HG02763 (cell line): ENCODE results near the gene NACA2.
"Not testable (repeated sequence)": the region's sequence is repeated elsewhere in the genome, so short reads cannot be mapped to it uniquely, and the experiment has no call there.

Experiments
- ATAC-seq: cut with Tn5 transposase; IDR thresholded peaks from one replicate; pipeline ENCODE4 v1.9.1; 2021; ENCODE audit warnings: mild to moderate bottlenecking, moderate library complexity; ENCODE audit not compliant: unreplicated experiment

The NACA2 gene

DNA sequence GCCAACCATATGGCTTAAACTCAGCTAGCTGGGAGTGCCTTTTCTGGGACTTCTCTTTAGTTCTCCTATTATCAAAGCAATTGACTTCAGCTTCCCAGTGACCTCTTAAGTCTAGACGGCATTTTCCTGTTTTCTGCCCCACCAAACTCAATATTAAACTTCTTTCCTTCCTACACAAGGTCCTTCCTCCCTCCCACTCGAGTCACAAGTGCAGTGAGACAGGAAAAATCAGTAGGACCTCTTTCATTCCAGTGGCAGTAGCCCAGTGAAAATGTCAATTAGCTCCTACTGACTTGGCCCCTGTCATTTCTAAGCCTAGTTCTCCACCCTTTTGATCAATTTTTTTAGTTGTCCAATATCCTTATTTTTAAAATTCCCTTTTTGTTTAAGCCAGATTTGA, 9.6 kb upstream of the NACA2 start:
- ATAC-seq, result no peak

DNA sequence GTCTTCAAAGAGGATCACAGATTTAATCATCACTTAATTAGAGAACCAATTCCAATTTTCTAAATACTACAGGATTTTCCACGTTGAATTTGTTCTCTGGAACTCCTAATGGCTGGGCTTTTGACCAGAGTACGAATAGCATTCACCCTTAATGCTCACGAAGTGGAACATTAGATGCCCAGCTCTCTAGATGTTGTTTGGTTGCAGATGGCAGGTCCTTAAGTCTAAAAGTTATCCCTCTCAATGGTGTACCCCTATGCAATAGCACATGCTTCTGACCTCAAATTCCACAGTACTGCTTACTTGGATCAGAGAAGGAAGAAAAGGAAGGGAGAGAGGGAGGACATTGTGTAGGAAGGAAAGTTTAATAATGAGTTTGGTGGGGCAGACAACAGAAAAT, 8.6 kb upstream of the NACA2 start:
- no peak for ATAC-seq

DNA sequence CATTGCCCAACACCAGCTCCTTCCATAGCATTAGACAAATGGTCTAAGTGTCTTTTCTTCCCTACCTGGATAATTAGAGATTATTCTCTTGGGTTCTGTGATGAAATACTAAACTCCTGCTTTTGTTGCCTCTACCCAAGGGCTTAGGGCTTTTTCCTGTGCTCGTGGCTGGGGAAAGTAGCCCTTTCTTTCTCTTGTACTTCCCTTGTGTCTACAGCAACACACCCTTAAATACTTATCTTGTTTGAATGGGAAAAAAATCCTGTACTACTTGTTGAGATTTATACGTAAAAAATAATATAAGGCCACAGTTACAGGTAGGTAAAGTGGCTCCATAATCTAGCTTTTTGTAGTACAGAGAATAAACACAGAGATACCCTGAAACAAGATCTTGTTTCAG, 7.0 kb upstream of the NACA2 start:
- no peak for ATAC-seq

DNA sequence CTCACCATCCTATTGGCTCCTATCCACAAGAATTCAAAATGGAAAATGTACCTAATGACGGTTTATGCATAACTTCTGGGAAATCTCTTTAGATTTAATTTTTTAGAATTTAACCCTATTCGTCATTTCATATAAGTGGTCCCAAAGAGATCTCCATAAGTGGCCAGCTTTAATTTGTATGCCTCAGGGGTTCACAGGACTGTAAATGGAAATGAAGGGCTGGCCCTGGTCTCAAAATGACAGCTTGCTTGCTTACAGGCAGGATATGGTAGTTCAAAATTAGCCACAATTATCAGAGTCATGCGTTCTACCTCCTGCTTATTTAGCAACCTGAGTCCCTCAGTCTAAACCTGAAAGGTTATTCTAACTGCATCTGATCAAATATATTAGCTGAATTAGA, 6.6 kb upstream of the NACA2 start:
- no peak for ATAC-seq

DNA sequence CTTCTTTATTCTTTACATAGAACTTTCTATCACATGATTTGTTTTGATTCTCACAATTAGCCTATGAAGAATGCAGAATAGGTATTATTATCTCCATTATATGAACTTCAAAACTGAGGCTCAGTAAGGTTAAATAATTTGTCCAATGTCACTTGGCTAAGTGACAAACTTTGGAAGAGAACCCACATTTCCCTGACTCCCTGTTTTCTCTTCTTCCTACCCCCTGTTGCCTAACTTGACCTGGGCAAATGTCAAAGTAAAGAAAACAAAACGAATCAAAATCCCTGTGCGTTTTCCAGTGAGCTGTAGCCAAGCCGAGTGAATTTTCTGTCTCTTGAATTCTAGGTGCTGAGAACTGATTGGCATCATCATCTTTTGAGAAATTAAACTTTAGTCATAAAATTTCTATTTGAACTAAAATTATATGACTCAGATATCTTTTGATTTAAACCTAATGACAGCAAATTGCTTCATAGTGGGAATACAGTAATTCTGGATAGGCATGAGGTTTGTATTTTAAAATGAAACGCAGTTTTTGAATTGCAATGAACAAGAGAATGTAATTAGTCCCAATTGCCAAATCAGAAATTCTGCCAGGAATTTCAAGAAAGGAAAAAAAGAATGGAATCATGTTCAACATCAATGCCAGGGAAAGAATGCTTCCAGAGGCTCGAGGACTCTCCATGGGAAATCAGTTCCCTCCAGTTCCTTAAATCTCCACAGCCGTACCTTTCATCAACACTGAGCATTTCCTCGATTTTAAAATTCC, 4.6 kb upstream of the NACA2 start:
- no peak for ATAC-seq

DNA sequence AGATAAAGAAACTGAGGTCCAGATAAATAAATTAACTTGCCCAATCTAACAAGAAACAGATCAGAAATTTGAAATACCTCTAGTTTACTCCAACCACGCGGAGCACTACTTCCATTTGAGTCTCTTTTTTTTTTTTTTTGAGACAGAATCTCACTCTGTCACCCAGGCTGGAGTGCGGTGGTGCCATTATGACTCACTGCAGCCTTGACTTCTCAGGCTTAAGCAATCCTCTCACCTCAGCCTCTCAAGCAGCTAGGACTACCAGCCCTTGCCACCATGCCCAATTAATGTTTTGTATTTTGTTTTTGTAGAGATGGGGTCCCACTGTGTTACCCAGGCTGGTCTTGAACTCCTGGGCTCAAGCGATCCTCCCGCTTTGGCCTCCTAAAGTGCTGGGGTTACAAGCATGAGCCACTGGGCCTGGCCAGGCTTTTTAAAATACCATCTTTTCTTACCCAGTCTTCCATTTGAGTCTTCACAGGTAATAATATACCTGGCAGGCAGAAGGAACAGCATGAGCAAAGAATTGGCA, 3.3 kb upstream of the NACA2 start:
- ATAC-seq, result no peak

DNA sequence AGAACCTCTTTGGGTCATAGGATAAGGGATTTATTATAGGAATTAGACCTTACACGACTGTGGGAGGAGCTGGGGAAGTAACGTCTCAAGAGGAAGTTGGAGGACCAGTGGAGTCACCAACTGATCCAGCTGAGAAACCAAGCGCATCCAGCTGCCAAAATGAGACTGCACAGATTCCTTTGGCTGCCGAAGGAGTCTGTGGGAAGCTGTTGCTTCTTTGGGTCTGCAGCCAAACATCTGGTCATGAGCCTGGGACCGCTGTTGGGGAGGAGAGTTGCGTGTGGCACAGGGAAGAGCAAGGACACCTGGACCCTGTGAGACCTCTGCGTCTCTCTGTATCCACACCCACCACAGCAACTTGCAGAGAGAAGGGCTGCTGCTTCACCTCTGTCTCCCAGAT, 2.4 kb upstream of the NACA2 start:
- ATAC-seq, result no peak

DNA sequence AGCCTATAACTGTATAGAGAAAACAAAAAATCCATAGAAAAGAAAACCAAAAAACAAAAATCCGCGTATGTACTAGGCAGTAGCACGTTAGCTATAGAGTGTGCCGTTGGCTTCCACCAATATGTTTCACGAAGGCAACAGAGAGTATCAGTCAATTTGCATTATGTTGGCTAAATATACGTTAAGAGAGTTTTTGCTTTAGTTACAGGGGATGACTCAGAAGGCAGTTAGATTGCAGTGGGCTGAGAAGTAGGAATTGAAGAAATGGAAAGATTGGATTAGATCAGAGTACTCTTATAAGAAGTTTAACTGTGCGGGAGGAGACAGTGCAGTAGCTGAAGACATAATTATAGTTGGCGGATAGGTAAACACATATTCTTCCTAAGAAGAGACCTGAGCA, 911 bp upstream of the NACA2 start:
- ATAC-seq, result no peak

DNA sequence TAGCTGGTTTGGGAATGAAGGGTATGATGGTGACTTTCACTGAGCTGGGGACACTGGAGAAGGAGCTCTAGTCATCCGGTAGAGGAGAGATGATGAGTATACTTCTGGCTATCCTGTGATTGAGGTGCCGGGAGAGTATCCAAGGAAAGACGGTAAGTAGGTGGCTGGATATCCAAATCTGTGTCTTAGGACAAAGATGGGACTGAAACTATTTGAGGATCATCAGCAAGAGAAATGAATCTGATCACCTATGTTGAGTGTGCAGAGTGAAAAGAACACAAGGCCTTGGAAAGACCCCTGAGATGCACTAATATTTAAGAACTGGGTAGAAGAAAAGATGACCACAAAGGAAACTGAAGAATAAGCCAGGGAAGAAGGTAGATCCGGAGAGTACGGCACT, 1.0 kb downstream of the NACA2 start:
- ATAC-seq, result no peak

DNA sequence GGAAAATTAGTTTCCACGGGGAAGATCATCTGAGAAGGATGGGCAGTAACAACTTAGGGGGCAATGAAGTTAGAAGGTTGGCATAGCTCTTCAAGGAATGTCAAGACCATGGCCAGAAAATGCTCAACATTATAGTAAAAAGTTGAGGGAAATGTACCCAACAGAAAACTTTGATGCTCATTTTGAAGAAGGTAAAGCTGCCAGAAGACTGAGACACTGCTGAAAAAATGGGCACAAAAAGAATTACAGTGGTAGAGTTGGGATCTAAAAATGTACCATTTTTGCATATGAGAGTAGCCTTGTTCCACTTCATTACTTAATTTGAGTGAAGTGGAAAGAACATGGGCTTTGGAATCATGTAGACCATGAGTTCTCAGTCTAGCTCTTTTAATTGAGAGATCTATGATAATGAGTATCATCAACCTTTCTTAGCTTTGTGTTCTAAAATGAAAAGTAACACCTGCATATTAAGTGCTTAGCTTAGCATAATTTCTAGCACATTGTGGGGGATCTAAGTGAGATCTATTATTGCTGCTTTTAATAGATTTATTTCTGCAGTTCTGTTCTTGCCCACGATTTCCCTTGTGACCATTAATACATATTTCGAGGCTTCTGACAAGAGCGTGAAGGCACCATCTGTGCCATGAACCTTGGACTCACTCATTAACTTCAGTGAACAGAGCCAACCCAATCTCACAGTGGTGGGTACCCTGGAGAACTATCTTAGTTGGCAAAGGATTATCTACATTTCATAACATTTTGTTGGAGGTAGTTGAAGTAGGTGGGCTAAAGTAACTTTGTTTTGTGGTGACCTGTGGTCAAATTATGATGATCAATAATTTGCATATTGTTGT, 3.0 kb downstream of the NACA2 start:
- no peak for ATAC-seq

DNA sequence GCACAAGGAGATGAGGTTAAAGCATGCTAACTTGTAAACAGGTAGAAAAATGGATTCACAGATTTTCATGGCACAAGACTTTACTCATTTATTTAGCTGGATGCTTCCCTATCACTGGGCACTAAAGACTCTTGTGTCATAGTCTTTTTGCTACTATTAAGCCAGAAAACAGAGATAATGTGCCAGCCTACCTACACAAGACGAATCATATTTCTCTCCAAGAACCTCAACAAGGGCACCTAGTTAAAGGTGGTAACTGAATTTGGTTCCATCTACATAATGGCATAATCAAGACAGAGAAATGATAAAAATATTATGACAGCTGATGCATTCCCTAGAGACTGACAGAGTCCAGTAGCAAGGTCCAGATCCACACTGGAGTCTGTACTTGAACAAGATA, 3.8 kb downstream of the NACA2 start:
- no peak for ATAC-seq

DNA sequence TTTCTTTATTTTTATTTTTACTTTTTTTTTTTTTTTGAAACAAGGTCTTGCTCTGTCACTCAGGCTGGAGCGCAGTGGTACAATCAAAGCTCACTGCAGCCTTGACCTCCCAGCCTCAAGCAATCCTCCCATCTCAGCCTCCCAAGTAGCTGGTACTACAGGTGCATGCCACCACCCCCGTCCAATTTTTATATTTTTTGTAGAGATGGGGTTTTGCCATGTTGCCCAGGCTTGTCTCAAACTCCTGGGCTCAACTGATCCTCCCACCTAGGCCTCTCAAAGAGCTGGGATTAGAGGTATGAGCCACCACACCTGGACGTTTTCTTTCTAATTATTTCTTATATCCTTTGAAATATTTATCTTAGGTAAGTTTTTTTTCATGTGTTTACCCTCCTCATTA, 4.4 kb downstream of the NACA2 start:
- ATAC-seq, result not testable (repeated sequence)

DNA sequence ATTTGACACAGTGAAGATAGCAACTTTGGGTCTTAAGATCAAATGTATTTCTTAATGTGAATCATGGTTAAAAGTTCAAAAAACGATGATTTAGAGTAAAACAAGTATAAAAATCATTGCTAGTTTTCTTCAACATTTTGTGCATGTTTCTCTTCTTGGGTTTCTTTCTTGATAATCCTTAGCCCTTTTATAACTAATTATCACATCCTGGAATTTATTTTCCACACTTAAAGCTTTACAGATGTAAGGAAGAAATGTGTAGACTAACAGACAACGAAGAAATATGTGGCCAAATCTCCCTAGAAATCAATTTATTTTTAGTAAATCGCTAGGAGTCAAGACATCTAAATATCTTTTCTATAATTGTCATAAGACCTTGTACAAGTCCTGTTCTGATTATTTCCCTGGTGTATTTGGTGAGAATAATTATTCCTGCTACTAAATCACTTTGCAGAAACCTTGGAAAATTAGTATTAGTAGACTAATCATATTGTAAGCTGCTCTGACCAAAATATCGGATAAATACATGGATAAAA, 4.9 kb downstream of the NACA2 start:
- ATAC-seq, result no peak

DNA sequence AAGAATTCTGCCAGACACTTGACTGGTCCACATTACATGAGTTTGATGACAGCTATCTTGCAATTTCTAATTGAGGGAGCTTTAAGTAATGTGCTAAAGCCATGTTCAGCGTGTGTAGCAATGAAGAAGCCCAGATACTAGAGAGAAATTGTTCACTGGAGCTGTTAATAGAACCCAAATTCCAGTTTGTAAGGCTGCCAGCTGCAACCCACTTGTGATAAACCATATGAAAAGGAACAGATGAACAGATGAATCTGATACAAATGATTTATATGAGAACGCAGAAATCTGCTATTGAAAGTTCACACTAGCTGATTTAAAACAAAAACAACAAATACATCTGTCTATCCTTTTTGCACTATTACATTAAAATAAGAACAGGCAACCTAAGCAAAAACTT, 6.2 kb downstream of the NACA2 start:
- no peak for ATAC-seq

DNA sequence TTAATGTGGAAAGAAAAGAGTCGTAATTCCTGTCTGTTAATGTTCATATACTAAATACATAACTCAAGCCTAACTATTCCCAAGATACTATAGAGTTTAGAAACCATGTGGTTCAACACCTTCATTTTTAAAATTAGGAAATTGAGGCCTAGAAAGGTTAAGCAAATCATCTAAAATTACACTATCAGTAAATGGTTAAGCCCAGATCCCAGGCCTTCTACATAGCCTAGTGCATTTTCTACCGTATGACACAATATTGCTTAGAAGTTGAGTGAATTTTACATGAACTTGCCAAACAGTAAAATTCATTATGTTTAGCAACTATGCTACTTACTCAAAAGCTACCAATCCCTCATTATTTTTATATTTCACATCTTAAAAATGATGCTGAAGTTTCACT, 6.8 kb downstream of the NACA2 start:
- no peak for ATAC-seq

DNA sequence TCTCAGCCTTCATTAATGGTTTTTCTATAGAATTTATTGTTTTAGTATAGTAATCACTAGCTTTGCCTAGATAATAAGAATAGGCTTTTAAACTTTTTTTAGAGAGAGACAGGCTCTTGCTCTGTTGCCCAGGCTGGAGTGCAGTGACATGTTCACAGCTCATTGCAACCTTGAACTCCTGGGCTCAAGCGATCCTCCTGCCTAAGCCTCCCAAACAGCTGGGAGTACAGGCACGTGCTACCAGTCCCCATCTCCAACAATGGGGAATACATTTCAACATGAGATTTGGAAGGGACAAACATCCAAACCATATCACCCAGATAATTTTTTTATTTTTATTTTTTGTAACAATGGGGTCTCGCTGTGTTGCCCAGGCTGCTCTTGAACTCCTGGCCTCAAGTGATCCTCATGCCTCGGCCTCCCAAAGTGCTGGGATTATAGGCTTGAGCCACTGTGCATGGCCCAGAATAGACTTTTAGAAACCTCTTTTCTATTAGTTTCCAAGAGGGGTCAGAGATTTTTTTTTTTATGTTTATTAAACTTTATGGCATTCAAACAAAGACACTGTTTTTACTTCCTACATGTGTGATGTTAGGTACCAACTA, 7.3 kb downstream of the NACA2 start:
- no peak for ATAC-seq

DNA sequence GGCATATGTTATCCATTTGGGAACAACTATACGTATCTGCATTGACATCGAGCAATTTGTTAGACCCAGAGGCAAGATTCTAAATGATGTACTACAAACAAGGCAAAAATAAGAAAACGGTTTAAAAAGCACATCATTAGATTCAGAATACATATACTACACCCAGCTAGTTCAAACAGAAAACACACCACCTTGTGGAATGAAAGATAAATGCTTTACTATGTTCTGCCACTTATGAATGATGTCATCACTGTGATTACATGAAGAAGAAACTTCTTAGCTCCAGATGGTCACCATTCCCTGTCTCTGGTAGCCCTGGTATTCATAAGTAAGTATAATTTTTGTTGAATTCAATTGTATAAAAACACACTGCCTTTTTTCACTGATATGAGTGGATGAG, 7.8 kb downstream of the NACA2 start:
- no peak for ATAC-seq

DNA sequence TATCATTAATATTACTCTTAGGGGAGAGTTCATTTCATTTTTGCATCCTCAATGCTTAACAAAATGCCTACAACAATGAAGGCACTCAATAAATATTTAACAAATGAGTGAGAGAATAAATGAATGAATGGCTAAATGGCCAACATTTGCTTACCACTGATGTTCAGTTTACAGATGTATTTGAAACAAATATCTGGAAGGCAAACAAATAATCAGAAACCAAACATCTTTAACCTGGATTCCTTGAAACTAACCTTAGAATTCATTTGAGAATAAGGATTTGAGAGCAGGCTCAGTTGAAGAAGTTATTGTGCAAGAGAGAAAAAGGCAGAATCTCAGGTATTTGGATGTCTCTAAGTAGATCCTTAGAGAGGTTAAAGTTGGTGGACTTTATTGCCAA, 8.4 kb downstream of the NACA2 start:
- no peak for ATAC-seq

DNA sequence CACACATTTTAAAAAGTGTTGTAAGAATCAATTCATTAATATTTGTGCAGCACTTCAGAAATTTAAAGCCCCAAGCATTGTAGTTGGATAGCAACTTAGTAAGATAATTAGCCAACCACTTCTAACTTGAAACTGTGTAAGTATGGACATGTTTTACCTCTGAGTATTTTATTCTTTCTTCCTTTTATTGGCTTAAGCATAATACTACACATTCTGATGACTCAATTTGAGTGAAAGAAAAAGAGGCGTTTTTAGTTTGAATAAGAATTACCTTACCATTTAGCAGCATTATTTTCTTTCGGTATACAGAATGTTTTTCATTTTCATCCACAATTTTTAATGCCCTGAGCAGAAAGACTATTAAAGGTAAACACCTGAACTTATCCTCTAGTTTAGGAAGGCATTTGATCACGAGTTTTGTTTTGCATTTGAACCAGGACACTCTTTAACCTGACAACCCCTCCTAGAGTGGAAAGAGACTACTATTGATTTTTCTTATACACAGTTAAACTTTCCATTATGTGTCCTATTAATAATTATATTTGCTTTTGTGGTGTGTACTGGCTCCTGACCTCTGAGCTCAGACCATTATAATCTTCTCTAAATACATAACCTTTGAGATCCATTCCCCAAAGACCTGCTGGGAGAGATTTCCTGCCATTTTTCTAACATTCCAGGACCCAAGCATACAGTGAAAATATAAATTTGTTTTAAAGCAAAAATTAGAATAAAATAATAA, 9.2 kb downstream of the NACA2 start:
- no peak for ATAC-seq

DNA sequence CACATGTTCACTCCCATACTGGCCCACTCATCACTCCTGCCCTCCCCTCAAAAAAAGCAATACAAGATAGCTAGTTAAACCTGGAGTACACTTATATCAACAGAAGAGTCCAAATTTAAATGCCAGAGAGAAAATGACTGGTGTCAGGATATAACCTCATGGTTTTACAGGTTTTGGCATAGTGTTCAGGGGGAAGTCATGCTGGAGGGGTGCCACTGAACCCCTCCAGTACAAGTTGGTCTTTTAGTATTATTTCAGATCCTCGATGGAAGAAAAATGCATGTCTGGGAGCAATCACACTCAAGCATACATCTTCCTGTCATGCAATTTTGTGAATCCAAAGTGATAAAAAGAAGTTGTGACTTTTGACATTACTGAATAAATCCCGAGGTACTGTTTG, 10.5 kb downstream of the NACA2 start:
- ATAC-seq, result no peak

DNA sequence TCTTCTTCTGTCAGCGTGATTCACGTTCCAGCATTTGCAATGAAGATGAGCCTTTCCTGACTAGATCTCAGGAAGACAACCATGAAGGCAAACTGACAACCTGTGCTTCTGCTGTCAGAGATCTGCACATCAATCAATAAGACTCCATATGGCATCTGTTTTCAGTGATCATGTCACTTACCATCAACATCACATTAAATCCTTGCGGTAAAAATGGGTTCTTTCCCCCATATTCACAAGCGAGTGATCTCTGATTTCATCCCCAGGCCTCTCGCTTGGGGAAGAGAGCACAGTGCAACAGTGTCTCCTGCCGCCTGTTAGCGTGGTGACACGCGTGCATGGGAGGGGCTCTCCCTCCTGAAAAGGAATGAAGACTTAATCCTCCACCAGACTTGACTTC, 11.1 kb downstream of the NACA2 start:
- ATAC-seq, result no peak
